Measurements from ENCODE around the gene DKKL1.

The DKKL1 gene

GRCh38 chr19:49411681-49412326 is 48.1 kb downstream of the DKKL1 start:
- no peak for TF ChIP-seq CTCF (IDR thresholded peaks at IDR 0.05; ENCODE audit: borderline replicate concordance, extremely low read depth, low read length, poor library complexity, severe bottlenecking)
- no peak for TF ChIP-seq EZH2 (IDR thresholded peaks at IDR 0.05; ENCODE audit: borderline replicate concordance, low read depth, low read length, severe bottlenecking)
- H4K20me1 ChIP-seq (ENCODE audit: insufficient read depth, low read length) = no peaks in the 10 kb centered on the region
- H3K4me1 ChIP-seq (ENCODE audit: insufficient read depth, low read length) = peaks cover 10% of the 10 kb centered on the region
- DNase-seq = no peak
- no peak overlapping the region for H3K4me3 ChIP-seq (ENCODE audit: low read depth in 1 of 2, low read length in 2 of 2)
- H3K27me3 ChIP-seq (ENCODE audit: insufficient read depth, low read length, poor library complexity) = no peaks in the 10 kb centered on the region
- no peak for ATAC-seq (ENCODE audit: insufficient read depth, low read depth)
- H3K27ac ChIP-seq (ENCODE audit: low read length) = no peak overlapping the region
- H3K36me3 ChIP-seq (ENCODE audit: insufficient read depth, low read length) = no peaks in the 10 kb centered on the region
- no peaks in the 10 kb centered on the region for H3K79me2 ChIP-seq (ENCODE audit: insufficient read depth, low read length)
- H3K9ac ChIP-seq (ENCODE audit: low read depth, low read length) = no peak overlapping the region
- H2AFZ ChIP-seq (ENCODE audit: low read depth, low read length) = no peak overlapping the region
- H3K4me2 ChIP-seq (ENCODE audit: insufficient read depth, low read length) = no peak overlapping the region
- H3K9me3 ChIP-seq (ENCODE audit: insufficient read depth, low read length, severe bottlenecking) = no peaks in the 10 kb centered on the region

GRCh38 chr19:49413348-49413747 is 49.7 kb downstream of the DKKL1 start:
- Histone ChIP-seq H3K79me2 (ENCODE audit: insufficient read depth, low read length) (no peaks in the 10 kb centered on the region), H4K20me1 (ENCODE audit: insufficient read depth, low read length) (no peaks in the 10 kb centered on the region), H3K4me3 (ENCODE audit: low read depth in 1 of 2, low read length in 2 of 2) (no peak overlapping the region), H3K9ac (ENCODE audit: low read depth, low read length) (no peak overlapping the region), H3K27ac (ENCODE audit: low read length) (no peak overlapping the region), H3K4me2 (ENCODE audit: insufficient read depth, low read length) (no peak overlapping the region), H2AFZ (ENCODE audit: low read depth, low read length) (no peak overlapping the region), H3K27me3 (ENCODE audit: insufficient read depth, low read length, poor library complexity) (peaks cover 7% of the 10 kb centered on the region), H3K9me3 (ENCODE audit: insufficient read depth, low read length, severe bottlenecking) (no peaks in the 10 kb centered on the region), H3K36me3 (ENCODE audit: insufficient read depth, low read length) (no peaks in the 10 kb centered on the region), H3K4me1 (ENCODE audit: insufficient read depth, low read length) (peaks cover 10% of the 10 kb centered on the region)
- ATAC-seq (ENCODE audit: insufficient read depth, low read depth) = no peak
- no peak for TF ChIP-seq CTCF (IDR thresholded peaks at IDR 0.05; ENCODE audit: borderline replicate concordance, extremely low read depth, low read length, poor library complexity, severe bottlenecking)
- TF ChIP-seq EZH2 (IDR thresholded peaks at IDR 0.05; ENCODE audit: borderline replicate concordance, low read depth, low read length, severe bottlenecking) = no peak
- DNase-seq = no peak

GRCh38 chr19:49414256-49414655 is 50.6 kb downstream of the DKKL1 start:
- no peak overlapping the region for H3K9ac ChIP-seq (ENCODE audit: low read depth, low read length)
- peaks cover 10% of the 10 kb centered on the region for H3K27me3 ChIP-seq (ENCODE audit: insufficient read depth, low read length, poor library complexity)
- H4K20me1 ChIP-seq (ENCODE audit: insufficient read depth, low read length) = no peaks in the 10 kb centered on the region
- no peaks in the 10 kb centered on the region for H3K9me3 ChIP-seq (ENCODE audit: insufficient read depth, low read length, severe bottlenecking)
- no peak overlapping the region for H3K4me3 ChIP-seq (ENCODE audit: low read depth in 1 of 2, low read length in 2 of 2)
- ATAC-seq (ENCODE audit: insufficient read depth, low read depth) (no peak), DNase-seq (no peak)
- no peaks in the 10 kb centered on the region for H3K79me2 ChIP-seq (ENCODE audit: insufficient read depth, low read length)
- H2AFZ ChIP-seq (ENCODE audit: low read depth, low read length) = no peak overlapping the region
- no peak overlapping the region for H3K4me2 ChIP-seq (ENCODE audit: insufficient read depth, low read length)
- no peaks in the 10 kb centered on the region for H3K36me3 ChIP-seq (ENCODE audit: insufficient read depth, low read length)
- H3K27ac ChIP-seq (ENCODE audit: low read length) = no peak overlapping the region
- peaks cover 7% of the 10 kb centered on the region for H3K4me1 ChIP-seq (ENCODE audit: insufficient read depth, low read length)
- TF ChIP-seq CTCF (IDR thresholded peaks at IDR 0.05; ENCODE audit: borderline replicate concordance, extremely low read depth, low read length, poor library complexity, severe bottlenecking) (no peak), EZH2 (IDR thresholded peaks at IDR 0.05; ENCODE audit: borderline replicate concordance, low read depth, low read length, severe bottlenecking) (no peak)

Data from DND-41 (cell line).